Measurements from ENCODE around the gene NCSTN. TPM values are rescaled to one million over a fixed set of nuclear protein-coding genes. Genes with fewer than 3 reads are reported as not detected.

NCSTN gene
- total RNA-seq, 6 donors from 2014 or later: 55.9 to 116 (median 70.8) TPM

DNA sequence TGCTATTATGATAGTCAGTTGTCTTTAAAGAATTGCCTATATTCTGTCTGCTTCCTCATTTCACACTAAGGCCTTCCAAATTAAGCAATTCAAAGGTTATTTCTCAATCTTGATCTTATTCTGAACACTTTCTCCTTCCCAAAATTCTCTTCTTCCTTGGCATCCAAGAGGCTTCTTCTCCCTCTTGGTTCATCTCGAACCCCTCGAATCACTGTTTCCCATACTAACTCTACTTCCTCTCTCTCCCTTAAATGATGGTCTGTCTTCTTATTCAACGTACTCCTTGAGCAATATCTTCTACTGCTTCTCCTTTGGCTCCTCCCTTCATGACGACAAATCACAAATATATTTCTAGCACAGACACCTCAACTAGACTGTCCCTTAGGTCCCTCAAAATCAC is 4.6 kb upstream of the NCSTN start:
- no peak overlapping the region for H3K4me3 ChIP-seq
- H3K9me3 ChIP-seq: no peaks in the 10 kb centered on the region
- TF ChIP-seq POLR2A (IDR thresholded peaks at IDR 0.05): no peak
- TF ChIP-seq, protein P1, sequence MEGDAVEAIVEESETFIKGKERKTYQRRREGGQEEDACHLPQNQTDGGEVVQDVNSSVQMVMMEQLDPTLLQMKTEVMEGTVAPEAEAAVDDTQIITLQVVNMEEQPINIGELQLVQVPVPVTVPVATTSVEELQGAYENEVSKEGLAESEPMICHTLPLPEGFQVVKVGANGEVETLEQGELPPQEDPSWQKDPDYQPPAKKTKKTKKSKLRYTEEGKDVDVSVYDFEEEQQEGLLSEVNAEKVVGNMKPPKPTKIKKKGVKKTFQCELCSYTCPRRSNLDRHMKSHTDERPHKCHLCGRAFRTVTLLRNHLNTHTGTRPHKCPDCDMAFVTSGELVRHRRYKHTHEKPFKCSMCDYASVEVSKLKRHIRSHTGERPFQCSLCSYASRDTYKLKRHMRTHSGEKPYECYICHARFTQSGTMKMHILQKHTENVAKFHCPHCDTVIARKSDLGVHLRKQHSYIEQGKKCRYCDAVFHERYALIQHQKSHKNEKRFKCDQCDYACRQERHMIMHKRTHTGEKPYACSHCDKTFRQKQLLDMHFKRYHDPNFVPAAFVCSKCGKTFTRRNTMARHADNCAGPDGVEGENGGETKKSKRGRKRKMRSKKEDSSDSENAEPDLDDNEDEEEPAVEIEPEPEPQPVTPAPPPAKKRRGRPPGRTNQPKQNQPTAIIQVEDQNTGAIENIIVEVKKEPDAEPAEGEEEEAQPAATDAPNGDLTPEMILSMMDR (IDR thresholded peaks at IDR 0.05): no peak
- no peak for TF ChIP-seq EP300 (IDR thresholded peaks at IDR 0.05)
- TF ChIP-seq POLR2AphosphoS5 (IDR thresholded peaks at IDR 0.05): no peak
- no peak overlapping the region for H3K27ac ChIP-seq
- no peaks in the 10 kb centered on the region for H3K27me3 ChIP-seq
- 66 to 74% methylated on average over 4 of the region's 4 CpGs for WGBS, 2 donors
- H3K36me3 ChIP-seq: peaks cover 30 to 65% (median 42%) of the 10 kb centered on the region in 4 donors
- H3K4me1 ChIP-seq: peaks cover 18 to 31% (median 21%) of the 10 kb centered on the region in 4 donors
- ATAC-seq (ENCODE audit: low FRiP score in 2 of 2) (peak in 1 of 2 donors; percentile 32), DNase-seq (no peak)

- DNase-seq (no peak), ATAC-seq (ENCODE audit: low FRiP score in 2 of 2) (no peak)
- H3K4me1 ChIP-seq: peaks cover 27 to 46% (median 29%) of the 10 kb centered on the region in 4 donors
- H3K9me3 ChIP-seq: no peaks in the 10 kb centered on the region
- no peaks in the 10 kb centered on the region for H3K27me3 ChIP-seq
- WGBS, 2 donors: 85 to 87% methylated on average over 3 of the region's 3 CpGs
- H3K4me3 ChIP-seq: no peak overlapping the region
- H3K27ac ChIP-seq: peak overlapping the region in 1 of 4 donors; percentile 9
- TF ChIP-seq EP300 (IDR thresholded peaks at IDR 0.05): no peak
- no peak for TF ChIP-seq POLR2A (IDR thresholded peaks at IDR 0.05)
- TF ChIP-seq, protein P1 (IDR thresholded peaks at IDR 0.05): no peak
- no peak for TF ChIP-seq POLR2AphosphoS5 (IDR thresholded peaks at IDR 0.05)
- peaks cover 23 to 55% (median 30%) of the 10 kb centered on the region in 4 donors for H3K36me3 ChIP-seq
Measured at GRCh38 chr1:160340146-160340545, 3.0 kb upstream of the NCSTN start.

DNA sequence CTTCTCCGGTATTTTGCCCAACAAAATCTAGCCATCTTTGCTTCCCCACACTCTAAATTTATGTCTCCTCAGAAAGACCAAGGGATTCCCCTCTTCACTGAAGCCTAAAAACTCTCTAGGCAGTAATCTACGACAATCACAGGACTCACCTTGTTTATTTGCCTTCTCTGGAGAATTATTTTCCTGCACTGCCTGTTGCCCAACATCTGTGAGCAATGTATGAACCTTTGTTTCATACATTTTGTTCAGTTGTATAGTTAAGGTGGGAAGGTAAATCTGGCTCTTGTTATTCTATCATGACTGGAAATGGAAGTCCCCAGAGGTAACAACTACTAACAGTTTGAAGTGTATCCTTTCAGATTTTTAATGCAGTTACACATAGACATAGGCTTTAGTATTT is 2.3 kb upstream of the NCSTN start:
- ATAC-seq (ENCODE audit: low FRiP score in 2 of 2) (no peak), DNase-seq (no peak)
- H3K9me3 ChIP-seq: no peaks in the 10 kb centered on the region
- peaks cover 22 to 52% (median 27%) of the 10 kb centered on the region in 4 donors for H3K36me3 ChIP-seq
- H3K4me3 ChIP-seq: no peak overlapping the region
- H3K27ac ChIP-seq: peak overlapping the region in 1 of 4 donors; percentile 9
- WGBS, 2 donors: 56 to 85% methylated on average over 2 of the region's 2 CpGs
- TF ChIP-seq POLR2A (IDR thresholded peaks at IDR 0.05) (no peak), POLR2AphosphoS5 (IDR thresholded peaks at IDR 0.05) (no peak), EP300 (IDR thresholded peaks at IDR 0.05) (no peak)
- TF ChIP-seq, protein P1 (IDR thresholded peaks at IDR 0.05): no peak
- no peaks in the 10 kb centered on the region for H3K27me3 ChIP-seq
- peaks cover 27 to 47% (median 30%) of the 10 kb centered on the region in 4 donors for H3K4me1 ChIP-seq

GRCh38 chr1:160342526-160342925 is 657 bp upstream of the NCSTN start:
- Histone ChIP-seq H3K36me3 (peaks cover 14 to 43% (median 19%) of the 10 kb centered on the region in 4 donors), H3K4me3 (peak overlapping the region; percentile 60 to 93 (median 77)), H3K27ac (peak overlapping the region; percentile 93 to 95 (median 93)), H3K9me3 (no peaks in the 10 kb centered on the region), H3K27me3 (no peaks in the 10 kb centered on the region), H3K4me1 (peaks cover 27 to 57% (median 34%) of the 10 kb centered on the region in 4 donors)
- TF ChIP-seq, protein P1 (IDR thresholded peaks at IDR 0.05): no peak
- TF ChIP-seq EP300 (IDR thresholded peaks at IDR 0.05) (no peak), POLR2A (IDR thresholded peaks at IDR 0.05) (no peak), POLR2AphosphoS5 (IDR thresholded peaks at IDR 0.05) (no peak)
- no peak for DNase-seq
- 0 to 1% methylated on average over 7 of the region's 7 CpGs for WGBS, 2 donors
- peak in 1 of 2 donors; percentile 11 for ATAC-seq (ENCODE audit: low FRiP score in 2 of 2)

GRCh38 chr1:160344241-160344640 is 1.1 kb downstream of the NCSTN start:
- no peaks in the 10 kb centered on the region for H3K9me3 ChIP-seq
- no peaks in the 10 kb centered on the region for H3K27me3 ChIP-seq
- peaks cover 8 to 43% (median 15%) of the 10 kb centered on the region in 4 donors for H3K36me3 ChIP-seq
- no peak for DNase-seq
- WGBS, 2 donors: 73 to 83% methylated on average over 3 of the region's 3 CpGs
- peaks cover 25 to 49% (median 32%) of the 10 kb centered on the region in 4 donors for H3K4me1 ChIP-seq
- ATAC-seq (ENCODE audit: low FRiP score in 2 of 2): no peak
- peak overlapping the region in 3 of 4 donors; percentile 75 to 93 (median 79) for H3K4me3 ChIP-seq
- no peak for TF ChIP-seq POLR2AphosphoS5 (IDR thresholded peaks at IDR 0.05)
- no peak for TF ChIP-seq POLR2A (IDR thresholded peaks at IDR 0.05)
- TF ChIP-seq EP300 (IDR thresholded peaks at IDR 0.05): no peak
- TF ChIP-seq, protein P1 (IDR thresholded peaks at IDR 0.05): no peak
- peak overlapping the region in 1 of 4 donors; percentile 95 for H3K27ac ChIP-seq

All from upper lobe of left lung (tissue), 6 donors.